WTC11 (cell line): ENCODE data around the gene SPOCK1. TPM values are rescaled to one million over a fixed set of nuclear protein-coding genes. Genes with fewer than 3 reads are reported as not detected.
A peak's percentile ranks its signal among the peaks of the same experiment; 100 is the strongest.

Experiments
- ATAC-seq: fragments of 200-7000 bp; cut with Tn5 transposase; 2 replicates; pipeline ENCODE4 v1.10.0; 2021; ENCODE audit warnings: mild to moderate bottlenecking, moderate library complexity
- CTCF ChIA-PET: fragments of 300-600 bp; sonication (Branson Sonifier 250); formaldehyde crosslinking; loops from one replicate; lab custom pipeline; 2021; ENCODE audit warnings: antibody characterized with exemption; lab: Charles Lee
- POLR2A ChIA-PET: fragments of 350-600 bp; sonication (Branson Sonifier 250); formaldehyde crosslinking; loops from one replicate; lab custom pipeline; 2021; ENCODE audit warnings: antibody characterized with exemption; lab: Charles Lee
- DNase-seq: peaks from one replicate; pipeline ENCODE4 v3.0.0; 2021; ENCODE audit warnings: low spot score
- H3K27ac Mint-ChIP-seq: 2 replicates; pipeline ENCODE4 v1.8.0; 2021; ENCODE audit warnings: mixed read lengths
- H3K27me3 Mint-ChIP-seq: 2 replicates; pipeline ENCODE4 v1.8.0; 2021; ENCODE audit warnings: low read depth, mild to moderate bottlenecking, moderate library complexity, mixed read lengths
- H3K36me3 Mint-ChIP-seq: 2 replicates; pipeline ENCODE4 v1.8.0; 2021; ENCODE audit warnings: mixed read lengths
- H3K4me1 Mint-ChIP-seq: 2 replicates; pipeline ENCODE4 v1.8.0; 2022; ENCODE audit warnings: mixed read lengths
- H3K4me3 Mint-ChIP-seq: 2 replicates; pipeline ENCODE4 v1.8.0; 2021; ENCODE audit warnings: mild to moderate bottlenecking, moderate library complexity, mixed read lengths
- H3K9me3 Mint-ChIP-seq: 2 replicates; pipeline ENCODE4 v1.8.0; 2021; ENCODE audit warnings: mixed read lengths
- CBFB ChIP-seq: sonication (generic); formaldehyde crosslinking; IDR thresholded peaks from 2 replicates; pipeline ENCODE4 v1.8.1; 2022; ENCODE audit warnings: mild to moderate bottlenecking, low read depth, missing genetic modification reagents
- HMGA2 ChIP-seq: fragments of 250-450 bp; sonication (Bioruptor Pico); IDR thresholded peaks from 2 replicates; pipeline ENCODE4 v1.4.0; 2021; ENCODE audit warnings: mild to moderate bottlenecking, moderate library complexity
- NFATC4 ChIP-seq: fragments of 250-450 bp; sonication (Bioruptor Pico); IDR thresholded peaks from 2 replicates; pipeline ENCODE4 v1.9.0; 2021; ENCODE audit warnings: mild to moderate bottlenecking
- NR1H2 ChIP-seq: sonication (generic); formaldehyde crosslinking; IDR thresholded peaks from 2 replicates; pipeline ENCODE4 v1.9.0; 2021; ENCODE audit warnings: mild to moderate bottlenecking, moderate library complexity, missing genetic modification reagents
- NR2C2 ChIP-seq: sonication (generic); formaldehyde crosslinking; IDR thresholded peaks from 2 replicates; pipeline ENCODE4 v1.8.0; 2022; ENCODE audit warnings: mild to moderate bottlenecking, missing genetic modification reagents
- SMAD4 ChIP-seq: sonication (generic); formaldehyde crosslinking; IDR thresholded peaks from 2 replicates; pipeline ENCODE4 v1.8.0; 2022; ENCODE audit warnings: mild to moderate bottlenecking, missing genetic modification reagents
- TEAD1 ChIP-seq: sonication (generic); formaldehyde crosslinking; IDR thresholded peaks from 2 replicates; pipeline ENCODE4 v1.8.0; 2022; ENCODE audit warnings: mild to moderate bottlenecking, missing genetic modification reagents
- ZNF219 ChIP-seq: sonication (generic); formaldehyde crosslinking; IDR thresholded peaks from 2 replicates; pipeline ENCODE4 v1.8.0; 2023; ENCODE audit warnings: missing genetic modification reagents, mild to moderate bottlenecking, borderline replicate concordance
- ZNF423 ChIP-seq: fragments of 250-450 bp; sonication (Bioruptor Pico); IDR thresholded peaks from 2 replicates; pipeline ENCODE4 v2.1.2; 2022; ENCODE audit warnings: mild to moderate bottlenecking, moderate library complexity
- total RNA-seq: library from RNA; stranded (reverse); gene quantifications from 3 replicates; pipeline ENCODE4 v1.2.3, GENCODE V29; 2021
- TF ChIP-seq, protein P1 (sequence below): sonication (generic); formaldehyde crosslinking; IDR thresholded peaks from 2 replicates; pipeline ENCODE4 v1.8.1; 2023; ENCODE audit warnings: mild to moderate bottlenecking, missing genetic modification reagents, borderline replicate concordance
- TF ChIP-seq, protein P2 (sequence below): sonication (generic); formaldehyde crosslinking; IDR thresholded peaks from 2 replicates; pipeline ENCODE4 v1.8.0; 2022; ENCODE audit warnings: mild to moderate bottlenecking, missing genetic modification reagents
- TF ChIP-seq, protein P3 (sequence below): sonication (generic); formaldehyde crosslinking; IDR thresholded peaks from 2 replicates; pipeline ENCODE4 v1.8.1; 2023; ENCODE audit warnings: mild to moderate bottlenecking, moderate library complexity, missing genetic modification reagents
- TF ChIP-seq, protein P4 (sequence below): sonication (generic); formaldehyde crosslinking; IDR thresholded peaks from 2 replicates; pipeline ENCODE4 v1.8.1; 2023; ENCODE audit warnings: mild to moderate bottlenecking, missing genetic modification reagents
- TF ChIP-seq, protein P5 (sequence below): fragments of 250-450 bp; sonication (Bioruptor Pico); IDR thresholded peaks from 2 replicates; pipeline ENCODE4 v1.8.0; 2021; ENCODE audit warnings: mild to moderate bottlenecking
- TF ChIP-seq, protein P6 (sequence below): sonication (generic); formaldehyde crosslinking; IDR thresholded peaks from 2 replicates; pipeline ENCODE4 v1.8.1; 2023; ENCODE audit warnings: mild to moderate bottlenecking, missing genetic modification reagents, moderate library complexity
- TF ChIP-seq, protein P7 (sequence below): sonication (generic); formaldehyde crosslinking; IDR thresholded peaks from 2 replicates; pipeline ENCODE4 v1.8.1; 2022; ENCODE audit warnings: missing genetic modification reagents, borderline replicate concordance
- TF ChIP-seq, protein P8 (sequence below): sonication (generic); formaldehyde crosslinking; IDR thresholded peaks from 2 replicates; pipeline ENCODE4 v1.8.0; 2022; ENCODE audit warnings: mild to moderate bottlenecking, missing genetic modification reagents

SPOCK1 gene
- total RNA-seq, 1 experiment from 2014 or later, result 15.2 TPM

DNA sequence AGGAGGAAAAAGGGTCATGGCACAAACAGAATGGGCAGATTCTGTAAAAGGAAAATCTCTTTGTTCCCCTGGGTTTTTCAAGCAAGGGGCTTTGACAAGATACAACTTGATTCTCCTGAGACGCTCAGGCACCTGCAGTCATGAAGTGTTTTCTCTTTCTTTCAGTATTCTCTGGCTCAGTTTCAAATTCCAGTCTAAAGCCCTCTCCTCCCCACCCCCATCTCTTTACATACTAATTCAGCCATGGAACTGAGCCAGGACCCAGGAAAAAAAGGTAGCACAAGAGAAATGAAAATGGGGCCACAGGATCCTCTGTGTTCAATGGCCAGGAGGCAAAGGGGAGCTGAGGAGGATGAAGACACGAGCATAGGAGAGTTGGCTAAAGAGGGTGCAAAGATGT, 408.4 kb downstream of the SPOCK1 start (continued):
- TF ChIP-seq, protein P1, sequence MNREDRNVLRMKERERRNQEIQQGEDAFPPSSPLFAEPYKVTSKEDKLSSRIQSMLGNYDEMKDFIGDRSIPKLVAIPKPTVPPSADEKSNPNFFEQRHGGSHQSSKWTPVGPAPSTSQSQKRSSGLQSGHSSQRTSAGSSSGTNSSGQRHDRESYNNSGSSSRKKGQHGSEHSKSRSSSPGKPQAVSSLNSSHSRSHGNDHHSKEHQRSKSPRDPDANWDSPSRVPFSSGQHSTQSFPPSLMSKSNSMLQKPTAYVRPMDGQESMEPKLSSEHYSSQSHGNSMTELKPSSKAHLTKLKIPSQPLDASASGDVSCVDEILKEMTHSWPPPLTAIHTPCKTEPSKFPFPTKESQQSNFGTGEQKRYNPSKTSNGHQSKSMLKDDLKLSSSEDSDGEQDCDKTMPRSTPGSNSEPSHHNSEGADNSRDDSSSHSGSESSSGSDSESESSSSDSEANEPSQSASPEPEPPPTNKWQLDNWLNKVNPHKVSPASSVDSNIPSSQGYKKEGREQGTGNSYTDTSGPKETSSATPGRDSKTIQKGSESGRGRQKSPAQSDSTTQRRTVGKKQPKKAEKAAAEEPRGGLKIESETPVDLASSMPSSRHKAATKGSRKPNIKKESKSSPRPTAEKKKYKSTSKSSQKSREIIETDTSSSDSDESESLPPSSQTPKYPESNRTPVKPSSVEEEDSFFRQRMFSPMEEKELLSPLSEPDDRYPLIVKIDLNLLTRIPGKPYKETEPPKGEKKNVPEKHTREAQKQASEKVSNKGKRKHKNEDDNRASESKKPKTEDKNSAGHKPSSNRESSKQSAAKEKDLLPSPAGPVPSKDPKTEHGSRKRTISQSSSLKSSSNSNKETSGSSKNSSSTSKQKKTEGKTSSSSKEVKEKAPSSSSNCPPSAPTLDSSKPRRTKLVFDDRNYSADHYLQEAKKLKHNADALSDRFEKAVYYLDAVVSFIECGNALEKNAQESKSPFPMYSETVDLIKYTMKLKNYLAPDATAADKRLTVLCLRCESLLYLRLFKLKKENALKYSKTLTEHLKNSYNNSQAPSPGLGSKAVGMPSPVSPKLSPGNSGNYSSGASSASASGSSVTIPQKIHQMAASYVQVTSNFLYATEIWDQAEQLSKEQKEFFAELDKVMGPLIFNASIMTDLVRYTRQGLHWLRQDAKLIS, result no peak
- TF ChIP-seq, protein P2, sequence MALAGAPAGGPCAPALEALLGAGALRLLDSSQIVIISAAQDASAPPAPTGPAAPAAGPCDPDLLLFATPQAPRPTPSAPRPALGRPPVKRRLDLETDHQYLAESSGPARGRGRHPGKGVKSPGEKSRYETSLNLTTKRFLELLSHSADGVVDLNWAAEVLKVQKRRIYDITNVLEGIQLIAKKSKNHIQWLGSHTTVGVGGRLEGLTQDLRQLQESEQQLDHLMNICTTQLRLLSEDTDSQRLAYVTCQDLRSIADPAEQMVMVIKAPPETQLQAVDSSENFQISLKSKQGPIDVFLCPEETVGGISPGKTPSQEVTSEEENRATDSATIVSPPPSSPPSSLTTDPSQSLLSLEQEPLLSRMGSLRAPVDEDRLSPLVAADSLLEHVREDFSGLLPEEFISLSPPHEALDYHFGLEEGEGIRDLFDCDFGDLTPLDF (CRISPR knock-in tag), result no peak
- no peak for TF ChIP-seq NFATC4 (CRISPR knock-in tag)
- TF ChIP-seq, protein P3, sequence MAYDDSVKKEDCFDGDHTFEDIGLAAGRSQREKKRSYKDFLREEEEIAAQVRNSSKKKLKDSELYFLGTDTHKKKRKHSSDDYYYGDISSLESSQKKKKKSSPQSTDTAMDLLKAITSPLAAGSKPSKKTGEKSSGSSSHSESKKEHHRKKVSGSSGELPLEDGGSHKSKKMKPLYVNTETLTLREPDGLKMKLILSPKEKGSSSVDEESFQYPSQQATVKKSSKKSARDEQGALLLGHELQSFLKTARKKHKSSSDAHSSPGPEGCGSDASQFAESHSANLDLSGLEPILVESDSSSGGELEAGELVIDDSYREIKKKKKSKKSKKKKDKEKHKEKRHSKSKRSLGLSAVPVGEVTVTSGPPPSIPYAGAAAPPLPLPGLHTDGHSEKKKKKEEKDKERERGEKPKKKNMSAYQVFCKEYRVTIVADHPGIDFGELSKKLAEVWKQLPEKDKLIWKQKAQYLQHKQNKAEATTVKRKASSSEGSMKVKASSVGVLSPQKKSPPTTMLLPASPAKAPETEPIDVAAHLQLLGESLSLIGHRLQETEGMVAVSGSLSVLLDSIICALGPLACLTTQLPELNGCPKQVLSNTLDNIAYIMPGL (CRISPR knock-in tag), result no peak
- TF ChIP-seq, protein P4, sequence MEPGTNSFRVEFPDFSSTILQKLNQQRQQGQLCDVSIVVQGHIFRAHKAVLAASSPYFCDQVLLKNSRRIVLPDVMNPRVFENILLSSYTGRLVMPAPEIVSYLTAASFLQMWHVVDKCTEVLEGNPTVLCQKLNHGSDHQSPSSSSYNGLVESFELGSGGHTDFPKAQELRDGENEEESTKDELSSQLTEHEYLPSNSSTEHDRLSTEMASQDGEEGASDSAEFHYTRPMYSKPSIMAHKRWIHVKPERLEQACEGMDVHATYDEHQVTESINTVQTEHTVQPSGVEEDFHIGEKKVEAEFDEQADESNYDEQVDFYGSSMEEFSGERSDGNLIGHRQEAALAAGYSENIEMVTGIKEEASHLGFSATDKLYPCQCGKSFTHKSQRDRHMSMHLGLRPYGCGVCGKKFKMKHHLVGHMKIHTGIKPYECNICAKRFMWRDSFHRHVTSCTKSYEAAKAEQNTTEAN (CRISPR knock-in tag), result no peak
- TF ChIP-seq, protein P5, sequence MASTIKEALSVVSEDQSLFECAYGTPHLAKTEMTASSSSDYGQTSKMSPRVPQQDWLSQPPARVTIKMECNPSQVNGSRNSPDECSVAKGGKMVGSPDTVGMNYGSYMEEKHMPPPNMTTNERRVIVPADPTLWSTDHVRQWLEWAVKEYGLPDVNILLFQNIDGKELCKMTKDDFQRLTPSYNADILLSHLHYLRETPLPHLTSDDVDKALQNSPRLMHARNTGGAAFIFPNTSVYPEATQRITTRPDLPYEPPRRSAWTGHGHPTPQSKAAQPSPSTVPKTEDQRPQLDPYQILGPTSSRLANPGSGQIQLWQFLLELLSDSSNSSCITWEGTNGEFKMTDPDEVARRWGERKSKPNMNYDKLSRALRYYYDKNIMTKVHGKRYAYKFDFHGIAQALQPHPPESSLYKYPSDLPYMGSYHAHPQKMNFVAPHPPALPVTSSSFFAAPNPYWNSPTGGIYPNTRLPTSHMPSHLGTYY (CRISPR knock-in tag), result no peak

DNA sequence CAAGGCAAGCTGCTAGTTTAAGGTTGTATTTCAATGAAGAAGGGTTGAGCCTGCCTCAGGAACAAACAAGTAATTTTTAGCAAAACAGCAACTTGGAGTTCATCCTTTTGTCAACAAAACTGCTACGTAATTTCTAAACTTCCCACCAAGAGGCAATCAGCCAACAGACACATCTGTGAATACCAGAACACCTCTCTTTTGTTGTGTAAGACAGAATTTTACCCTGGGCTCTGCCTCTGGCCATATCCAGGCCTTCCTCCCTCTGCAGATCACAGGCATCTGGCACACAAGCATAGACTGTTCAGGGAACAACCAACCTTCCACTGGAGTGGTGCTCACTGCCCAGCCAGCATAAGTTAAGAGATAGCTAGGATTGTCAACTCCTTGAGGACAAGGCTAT, 409.0 kb downstream of the SPOCK1 start:
- Mint-ChIP-seq H3K4me1 (peaks cover 58% of the 10 kb centered on the region), H3K36me3 (no peaks in the 10 kb centered on the region), H3K27me3 (no peaks in the 10 kb centered on the region), H3K27ac (peak overlapping the region; percentile 85; the same call in 1 of the 2 replicates), H3K4me3 (no peak overlapping the region), H3K9me3 (peaks cover 8% of the 10 kb centered on the region)
- ChIA-PET POLR2A (no interaction called here), CTCF (interaction anchor here (2.7 kb wide), 1 partner anchor 15 kb away, joined by 30 read pairs; no protein-coding TSS in a partner anchor)
- no peak for DNase-seq
- no peak for ATAC-seq
- TF ChIP-seq, protein P6, sequence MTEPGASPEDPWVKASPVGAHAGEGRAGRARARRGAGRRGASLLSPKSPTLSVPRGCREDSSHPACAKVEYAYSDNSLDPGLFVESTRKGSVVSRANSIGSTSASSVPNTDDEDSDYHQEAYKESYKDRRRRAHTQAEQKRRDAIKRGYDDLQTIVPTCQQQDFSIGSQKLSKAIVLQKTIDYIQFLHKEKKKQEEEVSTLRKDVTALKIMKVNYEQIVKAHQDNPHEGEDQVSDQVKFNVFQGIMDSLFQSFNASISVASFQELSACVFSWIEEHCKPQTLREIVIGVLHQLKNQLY (CRISPR knock-in tag), result no peak
- TF ChIP-seq CBFB (CRISPR knock-in tag) (no peak), SMAD4 (CRISPR knock-in tag) (no peak), ZNF219 (CRISPR knock-in tag) (no peak), NR2C2 (CRISPR knock-in tag) (no peak), TEAD1 (CRISPR knock-in tag) (no peak), NR1H2 (CRISPR knock-in tag) (no peak), HMGA2 (no peak), ZNF423 (CRISPR knock-in tag) (no peak)
- TF ChIP-seq, protein P7, sequence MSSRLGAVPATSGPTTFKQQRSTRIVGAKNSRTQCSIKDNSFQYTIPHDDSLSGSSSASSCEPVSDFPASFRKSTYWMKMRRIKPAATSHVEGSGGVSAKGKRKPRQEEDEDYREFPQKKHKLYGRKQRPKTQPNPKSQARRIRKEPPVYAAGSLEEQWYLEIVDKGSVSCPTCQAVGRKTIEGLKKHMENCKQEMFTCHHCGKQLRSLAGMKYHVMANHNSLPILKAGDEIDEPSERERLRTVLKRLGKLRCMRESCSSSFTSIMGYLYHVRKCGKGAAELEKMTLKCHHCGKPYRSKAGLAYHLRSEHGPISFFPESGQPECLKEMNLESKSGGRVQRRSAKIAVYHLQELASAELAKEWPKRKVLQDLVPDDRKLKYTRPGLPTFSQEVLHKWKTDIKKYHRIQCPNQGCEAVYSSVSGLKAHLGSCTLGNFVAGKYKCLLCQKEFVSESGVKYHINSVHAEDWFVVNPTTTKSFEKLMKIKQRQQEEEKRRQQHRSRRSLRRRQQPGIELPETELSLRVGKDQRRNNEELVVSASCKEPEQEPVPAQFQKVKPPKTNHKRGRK (CRISPR knock-in tag), result no peak
- TF ChIP-seq, protein P1, result no peak
- TF ChIP-seq, protein P8, sequence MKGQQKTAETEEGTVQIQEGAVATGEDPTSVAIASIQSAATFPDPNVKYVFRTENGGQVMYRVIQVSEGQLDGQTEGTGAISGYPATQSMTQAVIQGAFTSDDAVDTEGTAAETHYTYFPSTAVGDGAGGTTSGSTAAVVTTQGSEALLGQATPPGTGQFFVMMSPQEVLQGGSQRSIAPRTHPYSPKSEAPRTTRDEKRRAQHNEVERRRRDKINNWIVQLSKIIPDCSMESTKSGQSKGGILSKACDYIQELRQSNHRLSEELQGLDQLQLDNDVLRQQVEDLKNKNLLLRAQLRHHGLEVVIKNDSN (CRISPR knock-in tag), result no peak
- TF ChIP-seq, protein P3 (CRISPR knock-in tag), result no peak
